Heart left ventricle (tissue), 13 donors: ENCODE data around the gene THAP9.

Source experiments
- POLR2A ChIP-seq, 2 donors: fragments of 450-650 bp; IDR thresholded peaks; one replicate each; pipeline ENCODE4 v1.6.1; 2017; ENCODE audit warnings: antibody characterized with exemption in 2 of 2, mild to moderate bottlenecking in 2 of 2, moderate library complexity in 2 of 2
- TF ChIP-seq, protein P1 (sequence below), 12 donors: fragments of 200-600 bp; sonication (generic) in 4 of 12; IDR thresholded peaks; one replicate each; pipeline versions ENCODE4 v1.5.0 to v1.8.0; 2018 to 2022; ENCODE audit warnings: antibody characterized with exemption in 12 of 12, mild to moderate bottlenecking in 5 of 12
- donor health status: ischemic (EF 13 %, LVEDD 7.1; RV severe dilation, severe dysfunction).
- donor health status: DM: no; HTN: yes; CAD: no.
- donor health status: DM: no; HTN: no; CAD: no.
- donor health status: ischemic (EF 25% LVEDD 6.9; RV normal size, moderate dysfunction).
- donor health status: ischemic (EF 25% LVEDD 5.7; RV mildly dilated, moderate dysfunction).
- donor health status: ischemic (EF 35%, LVEDD 5.7; RV mildly dilated, moderate dysfunction).
- donor health status: nonischemic (EF 11% LVEDD 7.7; RV severe dilation, severe dysfunction).
- donor health status: DM: yes; HTN: yes; CAD: no.
- donor health status: PGD.
- donor health status: ischemic (EF 29% LVEDD 5.4; RV normal size, mild dysfunction).
- donor health status: nonischemic (EF 23%, LVEDD 6.1; RV moderate dilation, normal function).

DNA sequence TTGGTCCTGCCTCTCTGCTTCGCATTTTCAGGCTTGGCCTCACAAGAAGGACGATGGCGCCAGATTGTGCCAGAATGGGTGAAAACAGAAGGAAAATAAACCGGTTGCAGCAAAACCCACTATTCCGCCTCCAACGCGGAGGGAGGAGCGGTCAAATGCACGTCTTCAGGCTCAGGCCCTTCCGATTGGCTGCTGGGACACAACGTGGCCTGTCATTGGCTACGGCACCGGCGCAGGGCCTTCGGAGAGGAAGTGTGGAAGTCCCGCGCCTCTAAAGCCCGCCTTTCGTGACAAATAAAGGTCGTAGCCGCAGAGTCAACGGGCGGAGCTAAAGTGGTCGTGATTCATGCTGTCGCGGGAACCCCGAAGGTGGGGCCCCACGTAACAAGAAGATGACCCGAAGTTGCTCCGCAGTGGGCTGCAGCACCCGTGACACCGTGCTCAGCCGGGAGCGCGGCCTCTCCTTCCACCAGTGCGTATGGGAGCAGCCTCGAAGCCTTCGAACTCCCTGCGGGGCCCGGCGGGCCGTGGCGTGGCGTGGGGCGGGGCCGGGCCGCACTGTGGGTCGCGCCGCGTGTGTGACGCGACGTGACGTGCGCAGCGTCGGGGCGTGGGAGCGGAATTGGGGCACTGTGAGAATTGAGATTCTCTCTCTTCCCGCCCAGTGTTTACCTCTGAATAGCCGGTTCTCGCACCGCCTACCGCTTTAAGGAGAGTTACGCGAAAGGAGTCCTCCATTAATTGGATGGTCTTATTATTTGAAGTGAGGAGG, at the start of gene THAP9:
- TF ChIP-seq, protein P1, sequence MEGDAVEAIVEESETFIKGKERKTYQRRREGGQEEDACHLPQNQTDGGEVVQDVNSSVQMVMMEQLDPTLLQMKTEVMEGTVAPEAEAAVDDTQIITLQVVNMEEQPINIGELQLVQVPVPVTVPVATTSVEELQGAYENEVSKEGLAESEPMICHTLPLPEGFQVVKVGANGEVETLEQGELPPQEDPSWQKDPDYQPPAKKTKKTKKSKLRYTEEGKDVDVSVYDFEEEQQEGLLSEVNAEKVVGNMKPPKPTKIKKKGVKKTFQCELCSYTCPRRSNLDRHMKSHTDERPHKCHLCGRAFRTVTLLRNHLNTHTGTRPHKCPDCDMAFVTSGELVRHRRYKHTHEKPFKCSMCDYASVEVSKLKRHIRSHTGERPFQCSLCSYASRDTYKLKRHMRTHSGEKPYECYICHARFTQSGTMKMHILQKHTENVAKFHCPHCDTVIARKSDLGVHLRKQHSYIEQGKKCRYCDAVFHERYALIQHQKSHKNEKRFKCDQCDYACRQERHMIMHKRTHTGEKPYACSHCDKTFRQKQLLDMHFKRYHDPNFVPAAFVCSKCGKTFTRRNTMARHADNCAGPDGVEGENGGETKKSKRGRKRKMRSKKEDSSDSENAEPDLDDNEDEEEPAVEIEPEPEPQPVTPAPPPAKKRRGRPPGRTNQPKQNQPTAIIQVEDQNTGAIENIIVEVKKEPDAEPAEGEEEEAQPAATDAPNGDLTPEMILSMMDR (IDR thresholded peaks at IDR 0.05): no peak
- peak in 1 of 2 donors; percentile 65 for TF ChIP-seq POLR2A (IDR thresholded peaks at IDR 0.05)
